Measurements from ENCODE around the gene ATG16L1. TPM values are rescaled to one million over a fixed set of nuclear protein-coding genes. Genes with fewer than 3 reads are reported as not detected.

Gene ATG16L1
- total and polyA plus RNA-seq, 2 donors (not counting 3 experiments of a cell fraction or from before 2014, with no cell fraction given): 18.1 to 29.8 TPM

DNA sequence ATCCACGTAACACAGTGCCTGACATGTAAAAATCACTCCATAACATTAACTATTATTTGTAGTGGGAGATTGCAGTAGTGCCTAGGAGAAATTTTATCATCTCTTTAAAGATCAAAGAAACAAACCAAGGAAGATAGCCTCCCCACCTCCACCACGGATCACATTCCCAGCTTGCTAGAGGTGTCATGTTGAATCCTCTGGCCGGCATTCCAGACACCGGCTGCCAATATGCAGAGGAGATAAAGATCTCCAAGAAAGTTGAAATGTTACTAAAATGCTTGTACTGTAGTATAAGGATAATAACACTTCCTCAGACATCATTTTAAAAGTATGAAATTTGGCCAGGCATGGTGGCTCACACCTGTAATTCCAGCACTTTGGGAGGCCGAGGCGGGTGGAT is 6.1 kb upstream of the ATG16L1 start:
- DNase-seq (ENCODE audit: low read depth, low spot score) (no peak), FAIRE-seq (no peak)
- Histone ChIP-seq H3K27me3 (ENCODE audit: control insufficient read depth in 2 of 2, insufficient read depth in 2 of 2, low read length in 2 of 2) (no peaks in the 10 kb centered on the region), H3K4me1 (ENCODE audit: control insufficient read depth, extremely low read depth, insufficient read depth, low read length) (peaks cover 9% of the 10 kb centered on the region), H3K9ac (replicated peaks; ENCODE audit: extremely low read depth, insufficient read depth, low read length) (no peak overlapping the region), H2AFZ (ENCODE audit: low read depth, low read length) (no peak overlapping the region), H3K4me2 (ENCODE audit: insufficient read depth, low read length) (no peak overlapping the region), H3K27ac (ENCODE audit: insufficient read depth, low read depth, low read length) (no peak overlapping the region), H3K79me2 (ENCODE audit: control insufficient read depth, insufficient read depth, low read length) (no peaks in the 10 kb centered on the region), H3K9me3 (replicated peaks; ENCODE audit: control insufficient read depth, insufficient read depth, low read length) (no peaks in the 10 kb centered on the region), H3K4me3 (replicated peaks in 1 of 3; ENCODE audit: insufficient read depth in 1 of 3, low read depth in 1 of 3, low read length in 3 of 3) (no peak overlapping the region), H4K20me1 (replicated peaks; ENCODE audit: control insufficient read depth, extremely low read depth, insufficient read depth, low read length) (no peaks in the 10 kb centered on the region), H3K36me3 (ENCODE audit: control insufficient read depth in 2 of 2, extremely low read depth in 1 of 2, insufficient read depth in 2 of 2, low read length in 2 of 2) (no peaks in the 10 kb centered on the region), H3K9me1 (replicated peaks; ENCODE audit: control insufficient read depth, extremely low read depth, insufficient read depth, low read length) (no peaks in the 10 kb centered on the region)
- dilution Hi-C loops (cut with MboI; ENCODE audit: extremely low pct_ligation_motif_present, low sequenced_read_pairs): no loop called here
- POLR2A ChIA-PET: no interaction called here
- BruUV-seq (replicated peaks): no TSS peak
- CTCF ChIA-PET: no interaction called here
- intact Hi-C loops (cut with micrococcal nuclease): no loop called here
- TF ChIP-seq JUN (IDR thresholded peaks at IDR 0.05; ENCODE audit: borderline replicate concordance, insufficient read depth, insufficient read length, low read depth) (no peak), GATA2 (IDR thresholded peaks at IDR 0.05; ENCODE audit: insufficient read depth, insufficient read length, low read depth, low read length) (no peak), POLR2AphosphoS5 (IDR thresholded peaks at IDR 0.05; ENCODE audit: insufficient read depth, low read depth, low read length) (no peak), FOS (IDR thresholded peaks at IDR 0.05; ENCODE audit: borderline replicate concordance, insufficient read depth, low read length) (no peak), MYC (IDR thresholded peaks at IDR 0.05; ENCODE audit: low read depth, low read length) (no peak), EZH2 (IDR thresholded peaks at IDR 0.05; ENCODE audit: borderline replicate concordance, low read depth, low read length, severe bottlenecking) (no peak), POLR2A (IDR thresholded peaks at IDR 0.05; ENCODE audit: low read depth, low read length) (no peak)
- TF ChIP-seq, protein P1, sequence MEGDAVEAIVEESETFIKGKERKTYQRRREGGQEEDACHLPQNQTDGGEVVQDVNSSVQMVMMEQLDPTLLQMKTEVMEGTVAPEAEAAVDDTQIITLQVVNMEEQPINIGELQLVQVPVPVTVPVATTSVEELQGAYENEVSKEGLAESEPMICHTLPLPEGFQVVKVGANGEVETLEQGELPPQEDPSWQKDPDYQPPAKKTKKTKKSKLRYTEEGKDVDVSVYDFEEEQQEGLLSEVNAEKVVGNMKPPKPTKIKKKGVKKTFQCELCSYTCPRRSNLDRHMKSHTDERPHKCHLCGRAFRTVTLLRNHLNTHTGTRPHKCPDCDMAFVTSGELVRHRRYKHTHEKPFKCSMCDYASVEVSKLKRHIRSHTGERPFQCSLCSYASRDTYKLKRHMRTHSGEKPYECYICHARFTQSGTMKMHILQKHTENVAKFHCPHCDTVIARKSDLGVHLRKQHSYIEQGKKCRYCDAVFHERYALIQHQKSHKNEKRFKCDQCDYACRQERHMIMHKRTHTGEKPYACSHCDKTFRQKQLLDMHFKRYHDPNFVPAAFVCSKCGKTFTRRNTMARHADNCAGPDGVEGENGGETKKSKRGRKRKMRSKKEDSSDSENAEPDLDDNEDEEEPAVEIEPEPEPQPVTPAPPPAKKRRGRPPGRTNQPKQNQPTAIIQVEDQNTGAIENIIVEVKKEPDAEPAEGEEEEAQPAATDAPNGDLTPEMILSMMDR (IDR thresholded peaks at IDR 0.05; ENCODE audit: extremely low read depth in 1 of 2, insufficient read depth in 1 of 2, low read depth in 1 of 2, low read length in 2 of 2): no peak
- TF ChIP-seq, protein P2, sequence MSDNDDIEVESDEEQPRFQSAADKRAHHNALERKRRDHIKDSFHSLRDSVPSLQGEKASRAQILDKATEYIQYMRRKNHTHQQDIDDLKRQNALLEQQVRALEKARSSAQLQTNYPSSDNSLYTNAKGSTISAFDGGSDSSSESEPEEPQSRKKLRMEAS (IDR thresholded peaks at IDR 0.05; ENCODE audit: insufficient read depth, insufficient read length): no peak
